ENCODE measurements around the gene SPRR2E.
"Not testable (repeated sequence)": the region's sequence is repeated elsewhere in the genome, so short reads cannot be mapped to it uniquely, and the experiment has no call there.

Gene SPRR2E

GRCh38 chr1:153094426-153094825 is at the start of gene SPRR2E:
TSS of gene SPRR2E (minus strand) at chr1:153094526. CDS start at chr1:153093751, 775 bp downstream.
- DNase-seq = no peak

- DNase-seq = no peak
These were observed 47.1 kb upstream of the SPRR2E start for GRCh38 chr1:153141377-153141776.

- no peak for DNase-seq
These were observed 46.2 kb upstream of the SPRR2E start for GRCh38 chr1:153140484-153140883.

DNA sequence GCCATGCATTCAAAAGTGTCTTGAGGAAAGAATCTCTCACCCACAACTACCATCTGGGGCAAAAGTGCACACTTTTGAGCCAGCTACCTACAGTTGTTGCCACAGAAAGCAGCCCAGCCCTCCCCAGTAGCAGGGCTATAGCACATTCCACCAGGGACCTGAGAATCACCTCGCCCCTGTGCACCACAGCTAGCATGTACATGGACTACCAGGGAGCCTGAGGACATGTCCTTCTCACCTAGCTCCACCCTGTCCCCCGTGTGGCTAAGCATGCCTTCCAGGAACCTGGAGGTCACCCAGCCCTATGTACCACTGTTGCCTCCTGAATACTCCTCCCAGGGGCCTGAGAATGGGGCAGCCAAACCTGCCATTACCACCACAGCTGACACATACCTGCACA is 39.4 kb upstream of the SPRR2E start:
- no peak for DNase-seq

DNA sequence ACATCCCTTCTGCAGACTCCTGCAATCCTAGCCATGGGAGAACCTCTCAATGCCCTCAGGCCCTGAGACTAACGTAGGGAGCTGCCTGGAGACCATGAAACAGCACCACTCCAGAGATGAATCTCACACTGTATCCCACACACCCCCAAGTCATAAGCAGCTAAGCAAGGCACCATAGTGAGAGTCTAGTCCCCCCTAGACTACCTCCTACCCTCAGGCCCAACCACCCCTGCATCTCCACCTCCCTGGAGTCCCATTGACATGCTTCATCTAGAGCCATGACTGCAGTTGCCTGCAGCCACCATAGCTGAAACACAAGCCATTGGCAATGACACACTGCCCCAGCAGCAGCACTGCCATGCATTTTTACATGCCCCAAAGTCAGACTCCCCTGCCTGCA is 38.9 kb upstream of the SPRR2E start:
- DNase-seq = no peak

DNA sequence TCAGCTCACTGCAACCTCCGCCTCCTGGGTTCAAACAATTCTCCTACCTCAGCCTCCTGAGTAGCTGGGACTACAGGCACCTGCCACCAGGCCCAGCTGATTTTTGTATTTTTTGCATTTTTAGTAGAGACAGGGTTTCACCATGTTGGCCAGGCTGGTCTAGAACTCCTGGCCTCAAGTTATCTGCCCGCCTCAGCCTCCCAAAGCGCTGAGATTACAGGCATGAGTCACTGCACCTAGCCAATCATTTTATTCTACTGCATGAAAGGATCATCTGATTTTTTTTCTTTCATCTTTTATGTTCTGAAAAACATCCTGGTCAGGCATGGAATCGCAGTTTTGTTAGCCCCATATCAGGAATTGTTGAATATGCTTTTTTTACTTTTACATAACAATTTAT is 34.4 kb upstream of the SPRR2E start:
- not testable (repeated sequence) for DNase-seq

GRCh38 chr1:153127296-153127695 is 33.0 kb upstream of the SPRR2E start:
- DNase-seq = no peak

DNA sequence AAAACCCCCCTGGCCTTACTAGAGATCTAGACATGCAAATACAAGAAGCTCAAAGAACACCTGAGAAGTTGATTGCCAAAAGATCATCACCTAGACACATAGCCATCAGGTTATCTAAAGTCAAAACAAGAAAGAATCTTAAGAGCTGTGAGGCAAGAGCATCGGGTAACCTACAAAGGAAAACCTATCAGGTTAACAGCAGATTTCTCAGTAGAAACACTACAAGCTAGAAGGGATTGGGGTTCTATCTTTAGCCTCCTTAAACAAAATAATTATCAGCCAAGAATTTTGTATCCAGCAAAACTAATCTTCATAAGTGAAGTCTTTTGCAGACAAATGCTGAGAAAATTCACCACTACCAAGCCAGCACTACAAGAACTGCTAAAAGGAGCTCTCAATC is 31.2 kb upstream of the SPRR2E start:
- DNase-seq = no peak

DNA sequence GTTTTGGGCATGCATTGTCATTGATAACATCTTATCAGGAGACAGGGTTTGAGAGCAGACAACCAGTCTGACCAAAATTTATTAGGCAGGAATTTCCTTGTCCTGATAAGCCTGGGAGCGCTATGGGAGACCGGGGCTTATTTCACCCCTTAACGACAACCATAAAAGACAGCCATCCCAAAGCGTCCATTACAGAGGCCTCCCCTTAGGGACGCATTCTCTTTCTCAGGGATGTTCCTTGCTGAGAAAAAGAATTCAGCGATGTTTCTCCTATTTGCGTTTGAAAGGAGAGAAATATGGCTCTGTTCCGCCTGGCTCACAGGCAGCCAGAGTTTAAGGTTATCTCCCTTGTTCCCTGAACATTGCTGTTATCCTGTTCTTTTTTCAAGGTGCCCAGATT is 29.5 kb upstream of the SPRR2E start:
- not testable (repeated sequence) for DNase-seq

GRCh38 chr1:153122831-153123421 is 28.6 kb upstream of the SPRR2E start:
- no peak for DNase-seq

- DNase-seq = no peak
These were observed 26.6 kb upstream of the SPRR2E start for GRCh38 chr1:153120945-153121344.

DNA sequence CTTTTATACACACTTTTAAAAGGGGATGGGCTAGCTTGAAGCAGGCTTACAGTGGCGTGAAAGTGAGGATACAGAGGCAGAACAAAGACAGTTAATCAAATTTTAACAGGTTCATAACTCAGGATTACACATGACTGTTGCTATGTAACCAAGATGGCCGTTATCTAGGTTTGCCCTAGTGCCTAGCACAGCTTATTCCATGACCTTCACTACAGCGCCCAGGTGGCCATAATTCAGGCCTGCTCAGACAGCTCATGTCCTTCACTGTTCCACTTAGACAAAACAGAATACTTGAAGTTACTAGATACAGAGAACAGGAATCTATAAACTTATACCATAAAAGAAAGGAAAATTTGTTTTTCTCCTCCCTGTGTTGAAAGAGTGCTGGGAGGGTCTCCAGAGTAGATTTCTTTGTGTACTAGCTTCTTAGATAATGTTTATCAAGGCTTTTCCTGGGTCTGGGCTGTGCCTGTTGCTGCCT is 25.2 kb upstream of the SPRR2E start:
- DNase-seq = no peak

DNA sequence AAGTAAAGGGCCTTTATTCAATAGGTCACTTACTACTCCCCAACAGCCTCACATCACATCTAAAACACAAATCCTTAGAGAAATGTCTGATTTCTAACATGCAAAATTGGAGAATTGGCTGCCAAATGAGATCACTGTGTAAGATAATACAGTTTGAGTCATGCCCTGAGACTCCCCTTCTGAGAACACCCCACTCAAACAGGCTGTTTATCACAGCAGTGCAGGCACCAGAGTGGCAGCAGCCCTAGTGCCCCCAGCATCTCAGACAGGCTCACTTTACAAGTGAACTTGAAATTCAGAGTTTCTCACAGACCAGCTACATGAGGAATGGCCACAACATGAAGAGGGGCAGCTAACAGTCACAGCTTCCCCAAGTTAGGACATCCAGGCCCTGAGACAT is 20.9 kb upstream of the SPRR2E start:
- not testable (repeated sequence) for DNase-seq

- no peak for DNase-seq
These were observed 19.1 kb upstream of the SPRR2E start, which contains the start of gene SPRR2F for GRCh38 chr1:153113416-153113815. TSS of gene SPRR2F (minus strand) at chr1:153113516. CDS start at chr1:153112733, 783 bp downstream.

DNA sequence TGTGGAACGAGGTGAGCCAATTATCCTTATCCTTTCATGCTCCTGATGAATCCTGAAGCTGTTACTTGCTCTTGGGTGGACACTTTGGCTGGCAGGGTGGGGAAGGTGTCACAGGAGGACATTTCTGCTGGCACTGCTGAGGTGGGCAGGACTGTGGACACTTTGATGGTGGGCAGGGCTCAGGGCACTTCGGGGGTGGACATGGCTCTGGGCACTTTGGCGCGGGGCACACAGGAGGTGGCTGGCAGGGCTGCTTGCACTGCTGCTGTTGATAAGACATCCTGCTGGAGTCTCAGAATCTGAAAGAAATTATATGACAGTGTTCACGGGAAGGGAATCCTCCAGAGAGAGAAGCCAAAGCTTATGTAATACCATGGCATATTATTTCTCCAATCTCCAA is 18.1 kb upstream of the SPRR2E start:
- not testable (repeated sequence) for DNase-seq

DNA sequence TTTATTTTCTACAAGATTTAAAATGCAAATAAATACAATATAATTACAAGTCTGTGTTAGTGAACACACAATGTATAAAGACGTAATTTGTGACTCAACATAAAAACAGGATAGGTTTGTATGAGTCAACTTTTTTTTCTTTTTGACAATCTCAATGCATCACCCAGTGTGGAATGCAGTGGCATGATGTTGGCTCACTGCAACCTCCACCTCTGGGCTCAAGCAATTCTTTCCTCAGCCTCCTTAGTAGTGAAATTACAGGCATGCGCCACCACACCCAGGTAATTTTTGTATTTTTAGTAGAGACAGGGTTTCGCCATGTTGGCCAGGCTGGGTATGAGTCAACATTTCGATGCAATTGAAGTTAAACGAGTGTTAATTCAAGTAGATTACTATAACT is 5.9 kb upstream of the SPRR2E start:
- no peak for DNase-seq

DNA sequence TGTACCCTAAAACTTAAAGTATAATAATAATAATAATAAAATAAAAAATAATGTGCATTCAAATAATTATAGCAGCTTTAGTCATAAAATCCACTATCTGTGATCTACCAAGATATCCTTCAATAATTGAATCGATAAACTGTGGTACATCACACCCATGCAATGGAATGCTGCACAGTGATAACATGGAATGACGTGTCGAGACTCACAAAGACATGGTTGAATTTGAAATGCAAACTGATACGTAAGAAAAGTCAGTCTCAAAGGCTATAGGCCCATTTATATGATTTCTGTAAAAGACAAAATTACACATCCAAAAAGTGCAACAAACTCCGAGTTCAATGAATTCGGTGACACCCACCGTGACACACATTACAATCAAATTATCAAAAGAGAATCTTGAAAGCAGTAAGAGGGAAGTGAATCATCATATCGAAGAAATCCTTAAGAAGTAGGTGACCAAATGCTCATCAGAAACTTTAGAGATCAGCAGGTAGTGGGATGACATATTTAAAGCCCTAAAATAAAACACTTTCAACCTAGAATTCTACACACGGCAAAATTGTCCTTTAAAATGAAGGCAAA is 5.2 kb upstream of the SPRR2E start:
- DNase-seq = no peak

DNA sequence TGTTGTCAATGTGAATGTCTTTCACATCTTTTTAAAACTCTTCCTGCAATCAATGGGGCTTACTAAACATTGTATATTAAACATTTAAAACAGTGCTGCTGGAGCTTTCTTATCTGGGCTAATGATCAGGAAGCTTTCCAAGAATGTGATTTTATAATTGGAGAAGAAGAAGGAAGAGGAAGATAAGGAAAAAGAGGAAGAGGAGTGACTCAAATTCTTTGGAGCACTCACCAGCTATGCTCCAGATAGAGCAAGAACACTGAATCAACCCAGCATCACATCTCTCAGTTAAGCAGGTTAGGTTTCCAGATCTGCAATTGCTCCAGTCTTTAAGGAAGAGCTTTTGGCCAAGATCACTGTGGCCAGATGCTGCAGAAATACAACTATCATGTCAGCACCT is 1.4 kb upstream of the SPRR2E start:
- no peak for DNase-seq

- DNase-seq = no peak
These were observed 6.7 kb downstream of the SPRR2E start for GRCh38 chr1:153087652-153088051.

DNA sequence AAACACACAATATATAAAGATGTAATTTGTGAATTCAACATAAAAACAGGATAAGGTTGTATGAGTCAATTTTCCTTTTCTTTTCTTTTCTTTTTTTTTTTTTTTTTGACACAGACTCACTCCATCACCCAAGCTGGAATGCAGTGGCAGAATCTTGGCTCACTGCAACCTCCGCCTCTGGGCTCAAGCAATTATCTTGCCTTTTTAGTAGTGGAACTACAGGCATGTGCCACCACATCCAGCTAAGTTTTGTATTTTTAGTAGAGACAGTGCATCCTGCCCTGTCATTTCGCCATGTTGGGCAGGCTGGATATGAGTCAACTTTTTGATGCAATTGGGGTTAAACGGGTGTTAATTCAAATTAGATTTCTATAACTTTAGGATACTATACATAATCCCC is 12.6 kb downstream of the SPRR2E start:
- DNase-seq = no peak

DNA sequence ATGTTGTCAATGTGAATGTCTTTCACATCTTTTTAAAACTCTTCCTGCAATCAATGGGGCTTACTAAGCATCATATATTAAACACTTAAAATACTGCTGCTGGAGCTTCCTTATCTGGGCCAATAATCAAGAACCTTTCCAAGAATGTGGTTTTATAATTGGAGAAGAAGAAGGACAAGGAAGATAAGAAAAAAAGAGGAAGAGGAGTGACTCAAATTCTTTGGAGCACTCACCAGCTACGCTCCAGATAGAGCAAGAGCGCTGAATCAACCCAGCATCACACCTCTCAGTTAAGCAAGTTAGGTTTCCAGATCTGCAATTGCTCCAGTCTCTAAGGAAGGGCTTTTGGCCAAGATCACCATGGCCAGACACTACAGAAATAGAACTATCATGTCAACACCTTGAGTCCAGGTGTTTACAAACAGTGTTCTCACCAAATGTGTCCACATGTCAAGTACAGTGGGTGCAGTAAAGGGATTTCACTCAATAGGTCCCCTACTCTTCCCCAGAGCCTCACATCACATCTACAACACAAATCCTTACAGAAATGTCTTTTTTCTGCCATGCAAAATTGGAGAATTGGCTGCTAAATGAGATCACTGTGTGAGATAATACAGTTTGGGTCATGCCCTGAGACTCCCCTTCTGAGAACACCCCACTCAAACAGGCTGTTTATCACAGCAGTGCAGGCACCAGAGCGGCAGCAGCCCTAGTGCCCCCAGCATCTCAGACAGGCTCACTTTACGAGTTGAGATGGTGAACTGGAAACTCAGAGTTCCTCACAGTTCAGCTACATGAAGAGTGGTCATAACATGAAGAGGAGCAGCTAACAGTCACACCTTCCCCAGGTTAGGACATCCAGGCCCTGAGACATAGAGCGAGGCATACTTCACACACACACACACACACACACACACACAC is 21.3 kb downstream of the SPRR2E start:
- DNase-seq = no peak

DNA sequence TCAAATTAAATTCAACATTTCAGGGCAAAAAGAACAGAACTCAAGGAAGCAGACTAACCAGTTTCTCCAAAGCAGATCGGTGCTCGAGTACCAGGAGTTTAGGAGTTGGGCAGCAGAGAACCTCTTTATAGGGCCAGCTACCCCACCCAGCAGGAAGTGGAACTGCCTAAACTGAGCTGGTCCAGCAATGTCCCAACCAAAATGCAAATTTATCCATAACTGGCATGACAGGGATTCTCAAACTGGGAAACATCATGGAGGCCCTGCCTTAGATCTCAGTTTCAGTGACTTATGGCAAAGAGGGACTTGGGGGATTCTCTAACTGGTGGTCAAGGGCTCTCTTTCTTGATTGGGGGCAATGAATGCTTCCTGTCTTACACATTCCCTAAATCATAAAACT is 22.8 kb downstream of the SPRR2E start, which contains the start of gene SPRR2B:
TSS of gene SPRR2B (minus strand) at position 101 of the 400 bp plus-strand sequence. CDS start 772 bp downstream, outside the sequence.
- no peak for DNase-seq

DNA sequence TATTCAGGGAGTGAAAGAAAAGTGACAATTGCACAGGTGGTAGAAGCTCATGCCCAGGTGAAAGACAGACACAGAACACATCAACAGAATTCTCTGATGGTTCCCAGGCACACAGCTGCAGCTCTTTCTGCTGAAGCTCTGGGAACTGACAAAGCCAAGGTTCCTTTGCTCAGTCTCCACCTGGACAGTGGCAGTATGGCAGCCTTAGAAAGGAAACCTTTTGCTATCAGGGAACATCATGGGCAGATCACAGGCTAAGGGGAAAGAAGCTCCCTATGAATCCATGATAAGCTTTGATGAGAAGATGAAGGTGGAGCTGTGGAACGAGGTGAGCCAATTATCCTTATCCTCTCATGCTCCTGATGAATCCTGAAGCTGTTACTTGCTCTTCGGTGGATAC is 24.1 kb downstream of the SPRR2E start:
- DNase-seq = no peak
